ENCODE data around the gene TCFL5.

GRCh38 chr20:62836967-62837490 is 24.6 kb downstream of the TCFL5 start:
- TF ChIP-seq POLR2A (IDR thresholded peaks at IDR 0.05) (no peak), CTCF (IDR thresholded peaks at IDR 0.05) (no peak)
